MG63 (cell line): ENCODE data around the gene PTPRCAP. TPM values are rescaled to one million over a fixed set of nuclear protein-coding genes. Genes with fewer than 3 reads are reported as not detected.

Experiments
- total RNA-seq: library from RNA; depleted of rRNA; stranded (reverse); fragments of >200 nt; shearing (Covaris generic); gene quantifications from 2 replicates; pipeline ENCODE4 v1.2.3, GENCODE V29; 2014; ENCODE audit warnings: low replicate concordance; rRNA removed

Gene PTPRCAP
- total RNA-seq, 1 experiment from 2014 or later: not detected

Other genes with a start within 250 kb of the PTPRCAP start
- 24.2 and 31.8 TPM in 2 replicates for gene GRK2, start 171.2 kb downstream of the PTPRCAP start, total RNA-seq
- 17.2 and 25.8 TPM in 2 replicates for gene ANKRD13D, start 148.4 kb downstream of the PTPRCAP start, total RNA-seq
- gene SSH3, start 134.2 kb downstream of the PTPRCAP start, total RNA-seq: 3.8 and 5.1 TPM in 2 replicates
- gene POLD4, start 84.1 kb downstream of the PTPRCAP start, total RNA-seq: 17.3 and 40.1 TPM in 2 replicates
- gene CLCF1, start 64.1 kb downstream of the PTPRCAP start, total RNA-seq: 6.4 and 7.7 TPM in 2 replicates
- 1.7 and 17.6 TPM in 2 replicates for gene RAD9A, start 45.7 kb downstream of the PTPRCAP start, total RNA-seq
- gene PPP1CA, start 35.8 kb downstream of the PTPRCAP start, total RNA-seq: 244 and 262 TPM in 2 replicates
- gene TBC1D10C, start 33.6 kb downstream of the PTPRCAP start, total RNA-seq: not detected in 2 replicates
- not detected in 2 replicates for gene CARNS1, start 22.0 kb downstream of the PTPRCAP start, total RNA-seq
- 77.9 and 121 TPM in 2 replicates for gene RPS6KB2, start 9.2 kb downstream of the PTPRCAP start, total RNA-seq
- gene CORO1B, start 5.8 kb upstream of the PTPRCAP start, total RNA-seq: 58.3 and 96.9 TPM in 2 replicates
- gene GPR152, start 15.0 kb upstream of the PTPRCAP start, total RNA-seq: not detected in 2 replicates
- 0.26 and 3.0 TPM in 2 replicates for gene CABP4, start 17.7 kb upstream of the PTPRCAP start, total RNA-seq
- 39.4 and 44.2 TPM in 2 replicates for gene TMEM134, start 31.6 kb upstream of the PTPRCAP start, total RNA-seq
- gene AIP, start 45.3 kb upstream of the PTPRCAP start, total RNA-seq: 85.1 and 122 TPM in 2 replicates
- 5.5 and 18.9 TPM in 2 replicates for gene PITPNM1, start 67.7 kb upstream of the PTPRCAP start, total RNA-seq
- gene CDK2AP2, start 70.5 kb upstream of the PTPRCAP start, total RNA-seq: 14.1 and 14.8 TPM in 2 replicates
- not detected in 2 replicates for gene CABP2, start 85.8 kb upstream of the PTPRCAP start, total RNA-seq
- gene GSTP1, start 146.1 kb upstream of the PTPRCAP start, total RNA-seq: 280 and 743 TPM in 2 replicates
- gene NDUFV1, start 169.3 kb upstream of the PTPRCAP start, total RNA-seq: 274 and 469 TPM in 2 replicates
- gene NUDT8, start 192.3 kb upstream of the PTPRCAP start, total RNA-seq: 15.0 TPM in 1 of 2 replicates, not detected in the other
- not detected in 2 replicates for gene TBX10, start 202.1 kb upstream of the PTPRCAP start, total RNA-seq
- not detected in 2 replicates for gene ACY3, start 213.0 kb upstream of the PTPRCAP start, total RNA-seq
- gene ALDH3B2, start 236.9 kb upstream of the PTPRCAP start, total RNA-seq: not detected in 2 replicates